Measurements from ENCODE around the gene LIPI. TPM values are rescaled to one million over a fixed set of nuclear protein-coding genes. Genes with fewer than 3 reads are reported as not detected.

LIPI gene
- total RNA-seq, 6 donors from 2014 or later = not detected

DNA sequence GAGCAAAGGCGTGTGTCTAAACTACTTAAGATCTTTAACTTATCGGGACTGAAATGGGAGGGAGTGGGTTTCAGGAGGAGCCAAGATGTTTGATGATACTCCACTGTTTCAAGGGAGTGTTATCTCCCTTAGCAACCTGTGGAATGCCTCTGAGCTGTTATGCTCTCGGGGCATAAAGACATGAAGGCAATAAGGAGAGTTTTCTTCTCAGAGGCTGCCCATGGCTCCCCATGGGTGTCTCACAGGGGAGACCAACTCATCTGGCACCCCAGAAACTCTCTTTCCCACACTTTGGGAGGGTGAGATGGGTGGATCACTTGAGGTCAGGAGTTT lies 130.0 kb downstream of the LIPI start:
- 91 to 92% methylated on average over 3 of the region's 3 CpGs for WGBS, 2 donors
- TF ChIP-seq POLR2A (IDR thresholded peaks at IDR 0.05) = no peak
- no peak for TF ChIP-seq EP300 (IDR thresholded peaks at IDR 0.05)
- TF ChIP-seq POLR2AphosphoS5 (IDR thresholded peaks at IDR 0.05) = no peak
- TF ChIP-seq CTCF (IDR thresholded peaks at IDR 0.05) = no peak
- peaks cover 0 to 24% (median 0%) of the 10 kb centered on the region in 4 donors for H3K9me3 ChIP-seq
- no peaks in the 10 kb centered on the region for H3K4me1 ChIP-seq
- no peaks in the 10 kb centered on the region for H3K36me3 ChIP-seq
- ATAC-seq (ENCODE audit: low FRiP score in 2 of 2) (no peak), DNase-seq (no peak)
- H3K27me3 ChIP-seq = no peaks in the 10 kb centered on the region
- H3K4me3 ChIP-seq = no peak overlapping the region
- H3K27ac ChIP-seq = no peak overlapping the region

GRCh38 chr21:14080040-14080763 lies 130.6 kb downstream of the LIPI start:
- ATAC-seq (ENCODE audit: low FRiP score in 2 of 2) (no peak), DNase-seq (no peak)
- Histone ChIP-seq H3K27ac (no peak overlapping the region), H3K4me1 (no peaks in the 10 kb centered on the region), H3K27me3 (no peaks in the 10 kb centered on the region), H3K4me3 (no peak overlapping the region), H3K9me3 (peaks cover 0 to 24% (median 0%) of the 10 kb centered on the region in 4 donors), H3K36me3 (no peaks in the 10 kb centered on the region)
- TF ChIP-seq CTCF (IDR thresholded peaks at IDR 0.05) = no peak
- TF ChIP-seq POLR2AphosphoS5 (IDR thresholded peaks at IDR 0.05) = no peak
- WGBS, 2 donors = 91 to 92% methylated on average over 26 of the region's 26 CpGs

- Histone ChIP-seq H3K4me3 (no peak overlapping the region), H3K27ac (no peak overlapping the region), H3K9me3 (peaks cover 0 to 16% (median 0%) of the 10 kb centered on the region in 4 donors), H3K27me3 (no peaks in the 10 kb centered on the region), H3K4me1 (no peaks in the 10 kb centered on the region), H3K36me3 (no peaks in the 10 kb centered on the region)
- 97% methylated on average over 40 of the region's 40 CpGs for WGBS, 2 donors
- TF ChIP-seq EP300 (IDR thresholded peaks at IDR 0.05) (no peak), POLR2AphosphoS5 (IDR thresholded peaks at IDR 0.05) (no peak), POLR2A (IDR thresholded peaks at IDR 0.05) (no peak), CTCF (IDR thresholded peaks at IDR 0.05) (no peak)
- ATAC-seq (ENCODE audit: low FRiP score in 2 of 2) (no peak), DNase-seq (no peak)
Observed at GRCh38 chr21:14078746-14079375, 131.9 kb downstream of the LIPI start.

- no peak for DNase-seq
- H3K9me3 ChIP-seq = peaks cover 0 to 12% (median 0%) of the 10 kb centered on the region in 4 donors
- no peak for TF ChIP-seq EP300 (IDR thresholded peaks at IDR 0.05)
- no peak for TF ChIP-seq POLR2A (IDR thresholded peaks at IDR 0.05)
- no peak for TF ChIP-seq POLR2AphosphoS5 (IDR thresholded peaks at IDR 0.05)
- no peak for TF ChIP-seq CTCF (IDR thresholded peaks at IDR 0.05)
- ATAC-seq (ENCODE audit: low FRiP score in 2 of 2) = no peak
- H3K27ac ChIP-seq = no peak overlapping the region
- H3K27me3 ChIP-seq = no peaks in the 10 kb centered on the region
- no peaks in the 10 kb centered on the region for H3K36me3 ChIP-seq
- H3K4me3 ChIP-seq = no peak overlapping the region
- no peaks in the 10 kb centered on the region for H3K4me1 ChIP-seq
- WGBS, 2 donors = 91 to 92% methylated on average over 19 to 32 of the region's 32 CpGs
Observed at GRCh38 chr21:14076143-14076806, 134.5 kb downstream of the LIPI start.

Measured in upper lobe of left lung (tissue), 6 donors.